IPS-NIHi7 (cell line): ENCODE measurements around the gene FANCL.
A peak's percentile ranks its signal among the peaks of the same experiment; 100 is the strongest.
"Not testable (repeated sequence)": the region's sequence is repeated elsewhere in the genome, so short reads cannot be mapped to it uniquely, and the experiment has no call there.

Source experiments
- DNase-seq: peaks from one replicate; pipeline ENCODE4 v3.0.0; 2012; ENCODE audit warnings: mixed read lengths; ENCODE audit errors: extremely low spot score

Gene FANCL

DNA sequence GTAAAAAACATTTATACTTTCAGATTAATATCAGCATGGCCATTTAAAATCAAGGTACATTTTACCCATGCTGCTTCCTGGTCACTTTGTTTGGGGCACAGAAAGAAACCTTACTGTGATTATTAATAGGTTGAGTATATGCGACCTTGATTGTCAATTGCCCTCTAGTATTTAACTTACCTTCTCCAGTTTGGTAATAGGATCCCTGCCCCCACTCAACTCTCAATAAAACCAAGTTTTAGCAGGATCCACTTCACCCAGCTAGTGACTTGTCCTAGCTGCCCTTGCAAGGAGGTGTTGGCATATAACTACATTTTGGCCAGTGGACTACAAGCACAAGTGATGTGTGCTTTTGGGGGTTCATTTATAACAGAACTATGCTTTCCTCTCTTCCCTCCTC lies 34.3 kb downstream of the FANCL start:
- DNase-seq = no peak

DNA sequence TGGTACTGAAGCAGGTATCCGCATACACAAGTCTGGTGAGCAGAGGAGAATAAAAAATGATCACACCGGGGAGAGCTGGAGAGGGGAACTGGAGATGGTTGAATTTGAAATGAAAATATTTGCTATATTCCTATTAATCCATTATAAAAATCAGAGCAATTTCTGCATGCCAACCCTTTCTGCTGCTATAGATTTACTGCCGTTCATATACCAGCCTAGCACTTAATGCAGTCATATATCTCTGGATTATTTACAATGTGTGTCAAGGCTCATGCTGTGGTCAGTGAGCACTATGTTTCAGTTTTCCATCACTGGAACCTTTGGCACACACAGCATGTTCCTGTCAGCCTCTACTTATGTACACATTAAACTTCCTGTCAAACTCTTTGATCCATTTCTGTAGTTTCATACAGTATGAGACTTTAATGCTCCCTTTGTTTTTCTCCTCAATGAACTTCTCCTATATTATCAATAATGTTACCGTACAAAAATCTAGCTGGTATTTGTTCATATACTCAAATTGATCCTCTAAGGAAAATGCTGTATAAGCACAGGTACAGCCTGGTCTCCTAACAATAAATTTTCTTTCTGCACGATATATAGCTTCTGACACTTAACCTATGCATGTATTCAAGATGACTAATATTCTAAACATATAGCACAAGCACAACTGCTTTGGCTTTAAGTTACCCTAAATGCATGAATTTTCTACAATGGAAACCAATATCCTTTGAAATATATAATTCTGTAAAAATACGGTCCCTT lies 36.7 kb downstream of the FANCL start:
- DNase-seq = no peak

DNA sequence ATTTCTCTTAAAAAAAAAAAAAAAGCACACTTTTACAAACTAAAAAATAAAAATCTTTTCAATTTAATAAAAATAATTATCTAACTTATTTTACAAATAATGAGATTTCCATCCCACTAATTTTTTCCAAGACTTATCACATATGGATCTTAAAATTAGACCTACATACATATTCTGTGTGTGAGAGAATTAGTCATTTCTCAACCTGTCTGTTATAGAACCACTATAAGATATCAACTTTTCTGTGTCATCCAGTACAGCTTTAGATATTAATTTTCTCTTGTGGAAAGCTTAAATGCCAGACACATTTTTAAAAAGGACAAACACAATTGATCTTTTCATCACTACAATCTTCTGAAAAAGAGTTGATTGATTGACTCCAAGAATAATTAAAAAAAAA lies 38.1 kb downstream of the FANCL start:
- no peak for DNase-seq

DNA sequence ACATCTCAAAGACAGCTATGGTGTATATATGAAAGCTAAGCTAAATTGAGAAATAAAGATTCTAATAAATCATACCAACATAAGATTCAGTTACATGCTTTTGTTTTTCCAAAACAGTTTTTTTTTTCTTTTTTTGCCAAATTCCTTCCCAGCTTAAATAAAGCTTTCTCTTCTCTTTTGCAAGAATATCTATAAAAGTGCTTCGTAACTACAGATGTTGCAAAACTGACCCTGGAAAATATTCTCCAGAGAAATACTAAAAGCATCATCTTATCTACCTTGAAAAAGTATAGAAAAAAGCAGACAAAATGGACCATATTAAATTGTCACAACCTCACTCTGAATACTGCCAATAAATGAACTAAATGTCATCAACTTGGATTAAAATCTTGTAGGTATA lies 38.7 kb downstream of the FANCL start:
- DNase-seq = no peak

DNA sequence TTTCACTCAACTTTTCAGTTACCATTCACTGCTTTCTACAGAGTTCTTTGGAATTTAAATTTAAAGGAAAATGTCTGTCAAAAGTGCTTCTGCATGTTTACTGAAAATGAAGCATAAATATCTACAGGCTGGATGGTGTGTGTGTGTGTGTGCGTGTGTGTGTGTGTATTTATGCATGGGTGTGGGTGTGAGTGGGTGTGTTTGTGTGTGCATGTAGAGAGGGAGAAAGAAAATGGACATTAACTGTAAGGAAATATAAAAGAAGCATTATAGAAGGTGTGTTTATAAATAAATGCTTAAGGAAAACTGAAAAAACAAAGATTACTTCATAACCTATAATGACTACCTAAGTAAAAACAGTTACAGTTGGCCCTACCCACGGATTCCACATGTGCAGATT lies 43.2 kb downstream of the FANCL start:
- no peak for DNase-seq

DNA sequence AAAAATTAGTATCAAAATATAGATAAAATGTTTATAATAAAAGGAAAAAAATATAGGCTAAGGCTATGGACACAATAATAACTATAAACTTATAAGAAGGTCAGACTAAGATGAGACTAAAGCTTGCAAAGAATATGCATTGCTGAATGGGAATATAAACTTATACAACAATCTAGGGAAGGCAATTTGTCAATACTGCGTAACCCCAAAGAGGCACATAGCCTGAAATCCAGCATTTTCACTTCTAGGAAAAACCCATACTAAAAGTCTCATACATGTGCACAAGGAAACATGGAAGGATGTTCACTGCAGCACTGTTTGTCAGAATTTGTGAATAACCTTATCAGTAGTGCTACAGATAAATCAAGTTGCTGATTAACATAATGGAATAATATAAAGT lies 45.5 kb downstream of the FANCL start:
- DNase-seq = no peak

DNA sequence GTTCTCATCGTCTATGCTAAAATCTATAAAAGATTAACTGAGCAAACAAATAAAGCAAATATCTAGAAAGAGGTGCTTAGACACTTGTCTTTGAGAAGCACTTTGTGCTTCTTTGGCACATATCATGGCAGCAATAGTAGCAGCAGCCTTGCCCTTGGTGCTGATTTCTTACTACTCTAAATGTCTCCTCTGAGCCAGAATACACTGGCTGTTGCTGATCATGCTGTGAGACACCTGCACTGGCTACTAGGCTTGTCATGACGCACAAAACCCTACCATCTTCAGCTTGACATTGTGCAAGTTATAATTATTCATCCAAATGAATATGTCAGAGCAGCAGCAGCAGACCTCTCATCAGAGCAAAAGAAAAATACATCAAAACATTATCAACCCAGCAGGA lies 46.7 kb downstream of the FANCL start:
- no peak for DNase-seq

DNA sequence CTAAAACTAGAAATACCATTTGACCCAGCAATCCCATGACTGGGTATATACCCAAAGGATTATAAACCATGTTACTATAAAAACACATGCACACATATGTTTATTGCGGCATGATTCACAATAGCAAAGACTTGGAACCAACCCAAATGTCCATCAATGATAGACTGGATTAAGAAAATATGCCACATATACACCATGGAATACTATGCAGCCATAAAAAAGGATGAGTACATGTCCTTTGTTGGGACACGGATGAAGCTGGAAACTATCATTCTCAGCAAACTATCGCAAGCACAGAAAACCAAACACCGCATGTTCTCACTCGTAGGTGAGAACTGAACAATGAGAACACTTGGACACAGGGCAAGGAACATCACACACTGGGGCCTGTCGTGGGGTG lies 54.1 kb downstream of the FANCL start:
- not testable (repeated sequence) for DNase-seq

DNA sequence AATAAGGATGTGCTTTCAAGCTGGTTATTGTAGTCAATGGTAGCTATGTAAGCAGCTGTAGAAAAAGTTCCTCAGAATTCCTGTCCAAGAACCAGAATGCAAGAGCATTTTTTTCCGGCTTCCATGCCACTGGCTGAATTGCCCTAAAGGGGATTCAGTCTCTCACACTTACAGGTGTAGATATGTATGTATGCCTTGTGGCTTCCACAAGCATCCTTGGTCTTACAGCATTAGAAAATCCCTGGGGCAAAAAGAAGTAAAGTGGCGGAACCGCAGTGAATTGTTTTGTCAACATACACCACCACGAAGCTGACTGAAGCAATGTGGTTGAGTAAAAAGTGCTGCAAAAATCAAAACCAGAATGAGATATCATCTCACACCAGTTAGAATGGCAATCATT lies 54.6 kb downstream of the FANCL start:
- no peak for DNase-seq

DNA sequence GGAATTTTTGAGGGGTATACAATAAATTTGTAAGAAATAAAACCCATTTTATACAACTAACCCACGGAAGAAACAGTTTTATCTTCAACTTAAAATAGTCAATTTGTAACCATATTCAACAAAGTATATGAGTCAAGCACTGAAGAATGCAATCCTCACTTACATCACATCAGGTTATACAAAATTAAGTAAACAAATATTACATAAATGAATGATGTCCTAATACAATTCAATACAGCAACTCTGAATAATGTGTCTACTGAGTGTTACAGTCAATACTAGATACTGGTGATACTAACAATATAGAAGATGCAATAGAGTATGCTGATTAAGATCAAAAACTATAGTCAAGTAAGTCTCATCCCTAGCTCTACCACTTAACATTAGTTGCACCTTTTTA lies 58.6 kb downstream of the FANCL start:
- no peak for DNase-seq

DNA sequence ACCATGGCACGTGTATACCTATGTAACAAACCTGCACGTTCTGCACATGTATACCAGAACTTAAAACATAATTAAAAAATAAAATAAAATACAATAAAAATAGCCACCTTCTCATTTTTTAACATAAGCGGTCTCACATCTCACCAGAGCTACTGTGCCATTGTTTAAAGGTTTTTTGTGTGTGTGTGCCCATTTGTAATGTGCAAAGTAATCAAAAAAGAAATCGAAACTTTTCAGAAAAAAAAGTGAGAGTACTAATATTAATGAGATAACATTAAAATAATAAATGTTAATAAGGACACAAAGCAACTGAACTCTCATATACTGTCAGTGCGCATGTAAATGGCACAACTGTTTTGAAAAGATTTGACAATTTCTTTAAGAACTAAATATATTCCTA lies 60.5 kb downstream of the FANCL start:
- no peak for DNase-seq

DNA sequence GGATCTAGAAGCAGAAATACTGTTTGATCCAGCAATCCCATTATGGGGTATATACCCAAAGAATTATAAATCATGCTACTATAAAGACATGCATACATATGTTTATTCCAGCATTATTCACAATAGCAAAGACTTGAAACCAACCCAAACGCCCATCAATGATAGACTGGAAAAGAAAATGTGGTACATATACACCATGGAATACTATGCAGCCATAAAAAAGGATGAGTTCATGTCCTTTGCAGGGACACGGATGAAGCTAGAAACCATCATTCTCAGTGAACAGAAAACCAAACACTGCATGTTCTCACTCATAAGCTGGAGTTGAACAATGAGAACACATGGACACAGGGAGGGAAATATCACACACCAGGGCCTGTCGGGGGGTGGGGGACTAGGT lies 61.0 kb downstream of the FANCL start:
- not testable (repeated sequence) for DNase-seq

DNA sequence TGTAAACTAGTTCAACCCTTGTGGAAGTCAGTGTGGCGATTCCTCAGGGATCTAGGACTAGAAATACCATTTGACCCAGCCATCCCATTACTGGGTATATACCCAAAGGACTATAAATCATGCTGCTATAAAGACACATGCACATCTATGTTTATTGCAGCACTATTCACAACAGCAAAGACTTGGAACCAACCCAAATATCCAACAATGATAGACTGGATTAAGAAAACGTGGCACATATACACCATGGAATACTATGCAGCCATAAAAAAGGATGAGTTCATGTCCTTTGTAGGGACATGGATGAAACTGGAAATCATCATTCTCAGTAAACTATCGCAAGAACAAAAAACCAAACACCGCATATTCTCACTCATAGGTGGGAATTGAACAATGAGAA lies 63.9 kb downstream of the FANCL start:
- not testable (repeated sequence) for DNase-seq

DNA sequence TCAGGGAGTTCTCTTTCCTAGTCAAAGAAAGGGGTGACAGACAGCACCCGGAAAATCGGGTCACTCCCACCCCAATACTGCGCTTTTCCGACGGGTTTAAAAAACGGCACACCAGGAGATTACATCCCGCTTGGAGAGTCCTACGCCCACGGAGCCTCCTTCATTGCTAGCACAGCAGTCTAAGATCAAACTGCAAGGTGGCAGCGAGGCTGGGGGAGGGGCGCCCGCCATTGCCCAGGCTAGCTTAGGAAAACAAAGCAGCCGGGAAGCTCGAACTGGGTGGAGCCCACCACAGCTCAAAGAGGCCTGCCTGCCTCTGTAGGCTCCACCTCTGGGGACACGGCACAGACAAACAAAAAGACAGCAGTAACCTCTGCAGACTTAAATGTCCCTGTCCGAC lies 69.3 kb downstream of the FANCL start:
- not testable (repeated sequence) for DNase-seq

DNA sequence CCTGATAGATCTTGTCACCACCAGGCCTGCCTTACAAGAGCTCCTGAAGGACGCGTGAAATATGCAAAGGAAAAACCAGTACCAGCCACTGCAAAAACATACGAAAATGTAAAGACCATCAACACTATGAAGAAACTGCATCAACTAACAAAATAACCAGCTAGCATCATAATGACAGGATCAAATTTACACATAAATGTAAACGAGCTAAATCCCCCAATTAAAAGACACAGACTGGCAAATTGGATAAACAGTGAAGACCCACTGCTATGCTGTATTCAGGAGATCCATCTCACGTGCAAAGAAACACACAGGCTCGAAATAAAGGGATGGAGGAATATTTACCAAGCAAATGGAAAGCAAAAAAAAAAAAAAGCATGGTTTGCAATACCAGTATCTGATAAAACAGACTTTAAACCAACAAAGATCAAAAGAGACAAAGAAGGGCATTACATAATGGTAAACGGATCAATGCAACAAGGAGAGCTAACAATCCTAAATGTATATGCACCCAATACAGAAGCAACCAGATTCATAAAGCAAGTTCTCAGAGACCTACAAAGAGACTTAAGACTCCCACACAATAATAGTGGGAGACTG lies 70.7 kb downstream of the FANCL start:
- not testable (repeated sequence) for DNase-seq

DNA sequence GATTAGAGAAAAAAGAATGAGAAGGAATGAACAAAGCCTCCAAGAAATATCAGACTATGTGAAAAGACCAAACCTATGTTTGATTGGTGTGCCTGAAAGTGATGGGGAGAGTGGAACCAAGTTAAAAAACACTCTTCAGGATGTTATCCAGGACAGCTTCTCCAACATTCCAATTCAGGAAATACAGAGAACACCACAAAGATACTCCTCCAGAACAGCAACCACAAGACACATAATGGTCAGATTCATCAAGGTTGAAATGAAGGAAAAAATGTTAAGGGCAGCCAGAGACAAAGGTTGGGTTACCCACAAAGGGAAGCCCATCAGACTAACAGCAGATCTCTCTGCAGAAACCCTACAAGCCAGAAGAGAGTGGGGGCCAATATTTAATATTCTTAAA lies 71.3 kb downstream of the FANCL start:
- not testable (repeated sequence) for DNase-seq

DNA sequence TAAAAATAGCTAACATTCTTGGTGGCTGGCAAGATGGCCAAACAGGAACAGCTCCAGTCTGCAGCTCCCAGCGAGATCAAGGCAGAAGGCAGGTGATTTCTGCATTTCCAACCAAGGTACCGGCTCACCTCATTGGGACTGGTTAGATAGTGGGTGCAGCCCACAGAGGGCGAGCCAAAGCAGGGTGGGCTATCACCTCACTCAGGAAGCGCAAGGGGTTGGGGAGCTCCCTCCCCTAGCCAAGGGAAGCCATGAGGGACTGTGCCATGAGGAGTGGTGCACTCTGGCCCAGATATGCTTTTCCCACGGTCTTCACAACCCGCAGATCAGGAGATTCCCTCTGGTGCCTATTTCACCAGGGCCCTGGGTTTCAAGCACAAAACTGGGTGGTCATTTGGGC lies 73.0 kb downstream of the FANCL start:
- not testable (repeated sequence) for DNase-seq

DNA sequence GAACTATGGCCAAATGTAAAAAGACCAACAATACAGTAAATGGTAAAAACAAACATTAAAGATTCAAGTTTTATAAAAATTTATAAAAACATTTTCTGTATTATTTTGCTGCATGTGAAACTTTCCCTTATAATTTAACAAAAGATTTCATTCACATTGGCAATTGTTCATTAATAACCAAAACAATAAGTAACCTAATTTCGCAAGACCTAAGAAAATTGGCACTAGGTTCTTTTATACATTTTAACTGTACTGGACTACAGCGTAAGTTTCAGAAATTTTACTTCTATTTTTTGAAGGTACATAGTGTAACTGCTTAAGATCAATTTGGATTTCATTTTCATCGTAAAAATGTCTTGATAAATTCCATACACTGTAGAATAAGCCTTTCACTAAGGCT lies 77.2 kb downstream of the FANCL start:
- DNase-seq = no peak

DNA sequence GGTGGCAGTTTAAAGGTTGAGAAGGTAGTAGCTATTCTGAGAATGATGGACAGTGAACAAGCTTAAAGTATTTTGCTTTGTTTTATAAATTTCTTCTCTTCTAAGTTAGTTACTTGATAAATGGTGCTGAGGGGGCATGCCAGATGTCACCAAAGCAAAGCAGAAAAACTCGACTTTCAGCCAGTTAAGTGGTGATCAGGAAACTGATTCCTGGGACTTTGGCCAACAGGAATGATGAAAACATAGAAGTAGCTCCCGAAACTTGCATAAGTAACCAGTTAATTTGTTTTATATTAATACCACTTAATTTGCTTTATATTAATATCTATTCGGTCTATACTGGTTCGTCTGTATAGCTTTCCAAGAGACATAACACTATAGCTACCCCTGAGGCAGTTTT lies 82.6 kb downstream of the FANCL start:
- no peak for DNase-seq

DNA sequence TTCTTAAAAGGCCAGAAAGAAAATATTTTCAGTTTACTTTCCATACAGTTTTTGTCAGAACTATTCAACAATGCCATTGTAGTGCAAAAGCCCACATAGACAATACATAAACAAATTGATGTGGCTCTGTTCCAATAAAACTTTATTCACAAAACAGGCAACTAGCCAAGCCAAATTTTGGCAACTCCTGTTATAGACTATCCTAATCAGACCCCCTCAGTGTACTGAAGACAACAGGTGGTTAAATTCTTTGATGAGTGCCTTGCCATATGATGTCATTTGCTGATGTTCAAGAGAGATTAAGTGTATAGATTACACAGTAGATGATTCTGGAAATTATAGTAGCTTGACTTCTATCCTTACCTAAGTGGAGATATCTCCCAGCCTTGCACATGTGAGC lies 83.4 kb downstream of the FANCL start:
- no peak for DNase-seq

DNA sequence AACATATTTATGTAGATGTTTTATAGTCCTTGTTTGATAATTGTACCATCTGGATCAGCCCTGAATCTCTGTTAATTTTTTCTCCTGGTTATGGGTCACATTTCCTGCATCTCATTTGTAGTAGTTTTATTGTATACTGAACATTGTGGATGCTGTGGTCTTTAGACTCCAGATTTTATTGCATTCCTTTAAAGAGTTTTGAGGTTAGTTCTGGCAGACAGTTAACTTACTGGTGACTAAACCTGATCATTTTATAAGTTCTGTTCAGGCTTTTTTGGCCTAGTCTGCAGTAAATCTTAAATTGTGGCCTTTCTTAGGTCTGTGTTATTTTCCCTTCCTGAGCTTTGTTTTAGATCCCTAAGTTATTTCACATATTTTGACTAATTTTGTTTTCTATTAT lies 84.3 kb downstream of the FANCL start:
- DNase-seq = no peak

DNA sequence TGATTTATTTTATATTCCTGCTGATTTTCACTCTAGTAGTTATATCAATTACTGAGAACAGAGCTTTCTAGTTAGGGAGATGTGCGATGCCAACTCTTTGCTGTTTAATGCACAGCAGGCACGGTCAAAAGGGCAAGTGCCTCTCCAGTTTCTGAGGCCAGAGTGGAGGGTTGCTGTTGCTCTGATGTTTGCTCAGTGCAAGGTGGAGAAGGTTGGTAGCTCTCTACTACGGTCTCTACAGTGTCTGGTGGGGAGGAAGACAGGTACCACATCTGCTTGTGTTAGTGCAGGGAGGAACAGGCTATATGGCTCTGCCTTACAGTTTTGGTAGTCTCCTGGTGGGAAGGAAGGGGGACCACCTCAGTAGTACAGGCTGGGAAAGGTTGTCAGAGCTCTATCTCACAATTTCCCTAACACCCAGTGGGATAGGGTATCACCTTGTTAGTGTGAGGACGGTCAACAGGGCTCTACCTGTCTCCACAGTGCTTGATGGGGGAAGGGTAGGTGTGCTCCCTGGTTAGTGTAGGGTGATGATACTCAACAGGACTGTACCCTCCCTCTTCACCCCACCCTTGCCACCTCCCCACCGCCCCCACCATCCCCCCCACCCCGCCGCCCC lies 85.9 kb downstream of the FANCL start:
- DNase-seq = peak; percentile 11

DNA sequence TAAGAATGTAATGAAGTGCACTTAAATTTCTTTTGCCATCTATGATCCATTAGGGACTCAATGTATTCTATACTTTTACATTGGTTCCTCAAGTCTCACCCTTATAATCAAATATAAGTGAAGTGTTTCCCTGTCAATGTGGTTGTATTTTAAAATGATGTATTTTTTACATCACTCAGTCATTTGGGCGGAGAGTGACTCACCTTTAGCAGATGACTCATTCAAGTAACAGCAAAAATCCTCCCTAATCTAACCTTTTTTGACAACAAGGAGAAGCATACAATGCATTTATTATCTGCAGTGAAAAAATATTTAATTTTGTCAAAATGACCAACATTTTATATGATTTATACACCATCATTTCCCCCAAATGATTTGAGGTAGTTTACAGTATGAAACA lies 94.4 kb downstream of the FANCL start:
- no peak for DNase-seq
